KOPT-K1 (cell line): Measurements from ENCODE around the gene ACTR3.

ENCODE experiments used
- H3K27ac ChIP-seq: fragments of 200-600 bp; sonication (generic); 2 replicates; pipeline ENCODE4 v1.5.1; 2016; ENCODE audit warnings: antibody characterized with exemption, mild to moderate bottlenecking, low read depth, low read length; ENCODE audit not compliant: poor library complexity, severe bottlenecking
- H3K36me3 ChIP-seq: fragments of 200-600 bp; sonication (generic); 2 replicates; pipeline ENCODE4 v1.5.1; 2017; ENCODE audit warnings: antibody characterized with exemption, mild to moderate bottlenecking, low read length, moderate library complexity; ENCODE audit not compliant: insufficient read depth
- H3K9me3 ChIP-seq: fragments of 200-600 bp; sonication (generic); 2 replicates; pipeline ENCODE4 v1.5.1; 2017; ENCODE audit warnings: antibody characterized with exemption, low read length, mild to moderate bottlenecking; ENCODE audit not compliant: insufficient read depth, poor library complexity, severe bottlenecking

The ACTR3 gene

DNA sequence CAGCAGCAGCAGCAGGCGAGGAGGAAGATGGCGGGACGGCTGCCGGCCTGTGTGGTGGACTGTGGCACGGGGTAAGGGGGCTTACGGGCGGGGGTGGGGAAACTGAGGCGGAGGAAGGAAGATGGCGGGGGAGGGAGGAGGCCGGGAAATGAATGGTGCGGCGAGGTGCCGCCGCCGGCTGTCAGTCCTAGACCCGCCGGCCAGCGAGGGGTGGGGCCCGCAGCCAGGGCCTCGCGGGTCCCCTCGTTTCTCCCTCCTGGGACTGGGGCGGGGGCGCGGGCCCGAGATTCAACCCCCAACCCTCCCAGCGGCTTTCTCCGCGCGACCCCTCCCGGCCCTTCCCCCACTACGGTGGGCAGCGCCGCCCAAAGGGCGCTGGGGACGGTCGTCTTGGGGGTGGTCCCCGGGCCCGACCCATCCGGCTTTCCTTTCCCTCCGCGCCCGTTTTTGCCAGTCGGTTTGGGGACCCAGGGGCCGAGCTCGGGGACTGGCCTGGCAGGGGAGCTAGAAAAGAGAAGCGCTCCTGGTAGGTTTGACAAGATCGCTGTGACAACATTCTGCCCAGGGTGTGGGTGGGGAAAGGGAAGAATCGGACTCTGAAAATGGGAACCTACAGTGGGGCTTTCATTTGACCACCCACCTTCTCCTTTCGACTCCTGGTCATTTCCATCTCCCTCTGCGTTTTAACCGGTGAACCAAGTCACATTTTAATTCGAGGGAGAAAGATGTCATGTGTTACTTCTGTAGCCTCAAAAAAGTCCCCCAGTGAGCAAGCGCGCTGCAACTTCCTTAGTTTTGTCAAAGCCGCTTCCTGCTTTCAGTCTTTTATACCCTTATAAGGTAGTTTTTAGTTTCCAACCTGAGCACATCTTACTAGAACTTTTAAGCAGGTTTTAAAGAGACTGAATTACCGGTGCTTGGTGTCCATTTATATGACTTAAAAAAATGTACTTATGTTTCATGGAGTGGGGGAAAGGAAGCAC lies 655 bp downstream of the ACTR3 start:
- H3K36me3 ChIP-seq, result peaks cover 25% of the 10 kb centered on the region
- no peaks in the 10 kb centered on the region for H3K9me3 ChIP-seq
- H3K27ac ChIP-seq, result peak overlapping the region; percentile 98

DNA sequence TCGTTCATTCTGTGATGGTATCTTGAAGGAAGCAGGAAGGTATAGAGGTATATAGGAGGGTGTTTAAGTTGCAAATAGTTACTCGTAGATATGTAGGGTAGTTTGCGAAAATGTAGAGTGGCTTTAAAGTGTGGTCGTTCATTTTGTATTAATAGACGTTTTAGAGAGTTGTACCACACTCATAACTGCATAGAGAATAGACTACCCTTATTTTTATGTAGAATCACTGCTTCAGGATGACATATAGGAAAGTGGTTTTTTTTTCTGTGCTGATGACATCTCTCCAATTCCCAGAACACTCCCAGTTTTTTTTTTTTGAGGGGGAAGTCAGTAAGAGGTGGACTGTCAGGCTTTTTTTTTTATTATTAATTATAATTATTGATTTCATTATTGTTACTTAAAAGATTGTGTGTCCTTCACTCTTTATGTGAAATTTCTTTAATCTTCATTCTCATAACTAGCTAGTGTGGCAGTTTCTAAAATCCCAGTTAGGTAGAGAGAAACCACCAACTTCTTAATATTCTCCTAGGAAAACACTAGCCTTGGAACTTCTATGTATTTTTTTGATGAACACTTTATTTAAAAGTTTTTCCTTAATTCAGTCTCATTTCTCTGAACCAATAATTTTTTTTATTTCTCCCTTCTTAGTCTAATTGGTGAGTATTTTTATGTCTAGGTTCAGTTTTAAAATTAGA lies 1.5 kb downstream of the ACTR3 start:
- Histone ChIP-seq H3K27ac (peak overlapping the region; percentile 98), H3K36me3 (peaks cover 25% of the 10 kb centered on the region), H3K9me3 (no peaks in the 10 kb centered on the region)

GRCh38 chr2:113892004-113892710 lies 2.3 kb downstream of the ACTR3 start:
- H3K9me3 ChIP-seq, result no peaks in the 10 kb centered on the region
- H3K27ac ChIP-seq, result peak overlapping the region; percentile 5
- peaks cover 25% of the 10 kb centered on the region for H3K36me3 ChIP-seq

DNA sequence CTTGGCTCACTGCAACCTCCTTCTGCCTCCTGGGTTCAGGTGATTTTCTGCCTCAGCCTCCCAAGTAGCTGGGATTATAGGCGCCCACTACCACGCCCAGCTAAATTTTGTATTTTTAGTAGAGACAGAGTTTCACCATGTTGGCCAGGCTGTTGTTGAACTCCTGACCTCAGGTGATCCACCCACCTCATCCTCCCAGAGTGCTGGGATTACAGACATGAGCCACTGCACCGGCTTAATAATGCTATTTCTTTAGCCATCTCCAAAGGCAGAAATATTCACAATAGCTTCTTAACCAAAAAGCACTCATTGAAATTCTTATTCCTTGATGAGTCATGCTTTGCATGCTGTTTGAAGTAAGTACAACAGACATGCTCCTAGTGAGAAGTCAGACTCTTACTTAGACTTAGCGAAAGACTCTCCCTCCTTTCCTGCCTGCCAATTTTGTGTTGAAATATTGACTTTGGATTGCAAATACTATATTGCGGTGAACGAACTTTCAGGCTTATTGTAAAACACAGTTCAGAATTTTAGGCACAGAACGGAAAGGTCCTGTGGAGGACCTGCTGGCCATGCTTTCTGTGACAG lies 4.4 kb downstream of the ACTR3 start:
- Histone ChIP-seq H3K27ac (no peak overlapping the region), H3K9me3 (no peaks in the 10 kb centered on the region), H3K36me3 (peaks cover 28% of the 10 kb centered on the region)

- Histone ChIP-seq H3K27ac (no peak overlapping the region), H3K36me3 (peaks cover 28% of the 10 kb centered on the region), H3K9me3 (no peaks in the 10 kb centered on the region)
Measured at GRCh38 chr2:113895301-113895700, 5.4 kb downstream of the ACTR3 start.

DNA sequence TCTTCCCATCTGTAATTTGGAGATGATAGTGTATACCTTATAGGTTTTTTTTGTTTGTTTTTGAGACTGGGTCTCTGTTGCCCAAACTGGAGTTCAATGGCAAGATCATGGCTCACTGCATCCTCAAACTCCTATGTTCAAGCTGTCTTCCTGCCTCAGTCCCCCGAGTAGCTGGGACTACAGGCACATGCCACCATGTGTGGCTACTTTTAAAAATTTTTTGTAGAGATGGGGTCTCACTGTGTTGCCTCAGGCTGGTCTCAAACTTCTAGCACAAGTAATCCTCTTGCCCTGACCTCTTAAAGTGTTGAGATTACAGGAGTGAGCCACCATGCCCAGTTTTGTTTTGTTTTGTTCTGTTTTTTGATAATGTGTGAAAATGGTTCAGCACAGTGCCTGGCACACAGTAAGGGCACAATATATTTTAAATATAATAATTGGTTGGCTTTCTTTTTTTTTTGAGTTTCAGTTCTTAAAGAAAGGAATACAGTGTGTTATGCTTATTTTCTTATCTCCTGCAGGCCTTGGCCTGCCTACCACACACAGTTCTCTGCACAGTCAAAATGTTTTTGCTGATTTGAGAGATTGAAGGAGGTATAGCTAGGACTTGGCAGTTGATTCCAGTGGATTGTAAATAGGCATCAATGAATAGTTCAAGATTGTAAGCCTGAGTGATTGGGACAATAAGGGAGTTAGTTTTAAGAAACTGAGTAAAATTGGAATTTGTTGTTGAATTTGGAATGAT lies 6.1 kb downstream of the ACTR3 start:
- Histone ChIP-seq H3K27ac (no peak overlapping the region), H3K36me3 (peaks cover 28% of the 10 kb centered on the region), H3K9me3 (no peaks in the 10 kb centered on the region)

GRCh38 chr2:113896791-113897190 lies 6.9 kb downstream of the ACTR3 start:
- no peak overlapping the region for H3K27ac ChIP-seq
- peaks cover 28% of the 10 kb centered on the region for H3K36me3 ChIP-seq
- H3K9me3 ChIP-seq, result no peaks in the 10 kb centered on the region

- H3K9me3 ChIP-seq, result no peaks in the 10 kb centered on the region
- peaks cover 28% of the 10 kb centered on the region for H3K36me3 ChIP-seq
- H3K27ac ChIP-seq, result no peak overlapping the region
Measured at GRCh38 chr2:113898081-113898480, 8.2 kb downstream of the ACTR3 start.

DNA sequence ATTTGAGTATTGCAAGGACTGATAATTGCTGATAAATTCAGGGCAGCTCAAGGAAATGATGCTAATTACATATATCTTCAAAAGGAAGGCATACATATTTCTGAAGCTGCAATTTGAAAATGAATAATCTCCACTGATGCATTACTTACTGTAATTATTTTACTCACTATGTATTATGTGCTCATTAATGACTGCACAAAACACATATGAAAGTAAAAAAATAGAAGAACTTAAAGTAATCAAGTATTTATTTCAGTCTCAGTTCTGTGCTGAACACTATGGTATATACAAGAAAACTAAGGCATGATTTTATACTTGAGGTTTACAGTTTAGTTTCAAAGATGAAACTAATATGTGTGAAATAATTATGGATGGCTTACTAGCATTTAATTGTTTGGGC lies 9.3 kb downstream of the ACTR3 start:
- Histone ChIP-seq H3K27ac (no peak overlapping the region), H3K9me3 (no peaks in the 10 kb centered on the region), H3K36me3 (peaks cover 23% of the 10 kb centered on the region)

GRCh38 chr2:113901943-113902342 lies 12.1 kb downstream of the ACTR3 start:
- peaks cover 33% of the 10 kb centered on the region for H3K36me3 ChIP-seq
- H3K9me3 ChIP-seq, result peaks cover 8% of the 10 kb centered on the region
- H3K27ac ChIP-seq, result no peak overlapping the region

DNA sequence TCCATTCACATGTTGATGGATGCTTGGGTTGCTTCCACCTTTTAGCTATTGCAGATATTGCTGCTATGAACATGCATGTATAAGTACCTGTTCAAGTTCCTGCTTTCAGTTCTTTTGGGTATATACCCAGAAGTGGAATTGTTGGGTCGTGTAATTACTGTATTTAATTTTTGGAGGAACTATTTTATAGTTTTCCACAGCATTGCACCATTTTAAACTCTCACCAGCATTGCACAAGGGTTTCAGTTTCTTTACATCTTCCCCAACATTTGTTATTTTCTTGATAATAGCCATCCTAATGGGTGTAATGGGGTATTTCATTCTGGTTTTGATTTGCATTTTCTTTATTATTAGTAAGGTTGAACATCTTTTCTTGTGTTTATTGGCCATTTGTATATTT lies 16.0 kb downstream of the ACTR3 start:
- Histone ChIP-seq H3K27ac (no peak overlapping the region), H3K9me3 (peaks cover 8% of the 10 kb centered on the region), H3K36me3 (peaks cover 25% of the 10 kb centered on the region)

- no peak overlapping the region for H3K27ac ChIP-seq
- peaks cover 8% of the 10 kb centered on the region for H3K9me3 ChIP-seq
- peaks cover 25% of the 10 kb centered on the region for H3K36me3 ChIP-seq
Measured at GRCh38 chr2:113906647-113907046, 16.8 kb downstream of the ACTR3 start.

- no peak overlapping the region for H3K27ac ChIP-seq
- peaks cover 8% of the 10 kb centered on the region for H3K9me3 ChIP-seq
- peaks cover 25% of the 10 kb centered on the region for H3K36me3 ChIP-seq
Measured at GRCh38 chr2:113907297-113907696, 17.4 kb downstream of the ACTR3 start.

- Histone ChIP-seq H3K36me3 (peaks cover 37% of the 10 kb centered on the region), H3K9me3 (peaks cover 8% of the 10 kb centered on the region), H3K27ac (no peak overlapping the region)
Measured at GRCh38 chr2:113910110-113910717, 20.3 kb downstream of the ACTR3 start.
